Heart left ventricle (tissue), 16 donors: Measurements from ENCODE around the gene POU6F2. TPM values are rescaled to one million over a fixed set of nuclear protein-coding genes. Genes with fewer than 3 reads are reported as not detected.

Experiments used
- ATAC-seq, 4 donors: fragments of 200-7000 bp; cut with Tn5 transposase; one replicate each; pipeline ENCODE4 v1.9.1; 2020 to 2022; ENCODE audit warnings: moderate library complexity in 4 of 4, mild to moderate bottlenecking in 3 of 4, moderate number of reproducible peaks in 1 of 4
- DNase-seq, 5 donors: peaks; one replicate each; pipeline ENCODE4 v3.0.0-alpha.2; 2020
- H3K27ac ChIP-seq, 12 donors: fragments of 200-600 bp; sonication (generic) in 4 of 12; one replicate each; pipeline versions ENCODE4 v1.5.0 to v1.8.0; 2016 to 2022; ENCODE audit warnings: mild to moderate bottlenecking in 2 of 12
- H3K27me3 ChIP-seq, 9 donors: fragments of 200-600 bp; sonication (generic) in 2 of 9; one replicate each; pipeline versions ENCODE4 v1.5.1 to v1.8.0; 2016 to 2022; ENCODE audit warnings: mild to moderate bottlenecking in 3 of 9
- H3K36me3 ChIP-seq, 9 donors: fragments of 200-600 bp; sonication (generic) in 2 of 9; one replicate each; pipeline versions ENCODE4 v1.5.0 to v1.8.0; 2018 to 2022; ENCODE audit warnings: mild to moderate bottlenecking in 2 of 9
- H3K4me1 ChIP-seq, 12 donors: fragments of 200-600 bp; sonication (generic) in 4 of 12; one replicate each; pipeline versions ENCODE4 v1.5.0 to v1.8.0; 2016 to 2022; ENCODE audit warnings: mild to moderate bottlenecking in 3 of 12
- H3K4me3 ChIP-seq, 12 donors: fragments of 200-600 bp; sonication (generic) in 4 of 12; one replicate each; pipeline versions ENCODE4 v1.5.0 to v1.8.0; 2017 to 2022; ENCODE audit warnings: mild to moderate bottlenecking in 9 of 12, moderate library complexity in 4 of 12
- H3K9me3 ChIP-seq, 12 donors: fragments of 200-600 bp; sonication (generic) in 4 of 12; one replicate each; pipeline versions ENCODE4 v1.5.0 to v1.8.0; 2016 to 2022; ENCODE audit warnings: mild to moderate bottlenecking in 1 of 12
- CTCF ChIP-seq, 12 donors: fragments of 200-600 bp; sonication (generic) in 4 of 12; IDR thresholded peaks; one replicate each; pipeline versions ENCODE4 v1.5.0 to v1.8.0; 2018 to 2022; ENCODE audit warnings: antibody characterized with exemption in 12 of 12, mild to moderate bottlenecking in 5 of 12
- POLR2A ChIP-seq, 2 donors: fragments of 450-650 bp; IDR thresholded peaks; one replicate each; pipeline ENCODE4 v1.6.1; 2017; ENCODE audit warnings: antibody characterized with exemption in 2 of 2, mild to moderate bottlenecking in 2 of 2, moderate library complexity in 2 of 2
- WGBS, 4 donors: extraction: QIAGEN DNeasy Blood & Tissue Kit in 2 of 4; methylation state at CpG; one replicate each; pipeline versions ENCODE4 v1.1.5 to v1.1.7; 2013 to 2018; 5-methylcytosine and 5-hydroxymethylcytosine counted together
- intact Hi-C, 10 donors: fragments of 100-400 bp; cut with DNase I; formaldehyde crosslinking; loops; one replicate each; pipeline versions ENCODE4 v1.11.1 to v1.14.2; 2022
- polyA plus RNA-seq, 2 donors: library from polyadenylated mRNA; stranded (reverse); fragments of 200-250 nt; gene quantifications; one replicate each; pipeline ENCODE4 v1.2.3, GENCODE V29; 2013
- total RNA-seq, 9 donors: library from RNA; depleted of rRNA in 2 of 9; stranded (reverse); fragments of >200 nt in 2 of 9; fragmentation: NEBNext Ultra II Directional in 3 of 9; extraction: Animal tissue kit (Norgen Biotek cat#: 25700) in 3 of 9; gene quantifications; one replicate each; pipeline versions ENCODE4 v1.1.0 to v1.2.4, GENCODE V29; 2016 to 2023
- donor health status: ischemic (EF 13 %, LVEDD 7.1; RV severe dilation, severe dysfunction).
- donor health status: healthy with polysubstance abuse.
- donor health status: DM: no; HTN: yes; CAD: no.
- donor health status: DM: no; HTN: no; CAD: no.
- donor health status: ischemic (EF 25% LVEDD 6.9; RV normal size, moderate dysfunction).
- donor health status: ischemic (EF 25% LVEDD 5.7; RV mildly dilated, moderate dysfunction).
- donor health status: healthy.
- donor health status: DM: yes; HTN: yes; CAD: no.
- donor health status: ischemic (EF 35%, LVEDD 5.7; RV mildly dilated, moderate dysfunction).
- donor health status: nonischemic (EF 11% LVEDD 7.7; RV severe dilation, severe dysfunction).
- donor health status: DM: yes; HTN: yes; CAD: no.
- donor health status: PGD.
- donor health status: ischemic (EF 29% LVEDD 5.4; RV normal size, mild dysfunction).
- donor health status: nonischemic (EF 23%, LVEDD 6.1; RV moderate dilation, normal function).

The POU6F2 gene
- total and polyA plus RNA-seq, 11 donors, result 0.03 to 1.2 (median 0.38) TPM; not detected in 2

GRCh38 chr7:39233851-39234529, 256.3 kb downstream of the POU6F2 start:
- Histone ChIP-seq H3K27me3 (peaks cover 0 to 6% (median 0%) of the 10 kb centered on the region in 9 donors), H3K4me1 (no peaks in the 10 kb centered on the region), H3K9me3 (no peaks in the 10 kb centered on the region), H3K4me3 (no peak overlapping the region), H3K27ac (no peak overlapping the region), H3K36me3 (no peaks in the 10 kb centered on the region)
- intact Hi-C loops, result no loop called here
- no peak for ATAC-seq
- WGBS, 4 donors, result 74 to 84% (median 80%) methylated on average over 5 of the region's 5 CpGs
- DNase-seq, result no peak
- TF ChIP-seq CTCF (IDR thresholded peaks at IDR 0.05) (no peak), POLR2A (IDR thresholded peaks at IDR 0.05) (no peak)

GRCh38 chr7:39238234-39238869, 260.6 kb downstream of the POU6F2 start:
- Histone ChIP-seq H3K27me3 (no peaks in the 10 kb centered on the region), H3K27ac (no peak overlapping the region), H3K4me3 (no peak overlapping the region), H3K9me3 (peaks cover 0 to 4% (median 0%) of the 10 kb centered on the region in 12 donors), H3K36me3 (no peaks in the 10 kb centered on the region), H3K4me1 (no peaks in the 10 kb centered on the region)
- no peak for TF ChIP-seq POLR2A (IDR thresholded peaks at IDR 0.05)
- no peak for TF ChIP-seq CTCF (IDR thresholded peaks at IDR 0.05)
- DNase-seq, result no peak
- ATAC-seq, result no peak
- intact Hi-C loops, result no loop called here
- WGBS, 4 donors, result 70 to 84% (median 79%) methylated on average over 12 of the region's 12 CpGs

- DNase-seq, result no peak
- no peaks in the 10 kb centered on the region for H3K4me1 ChIP-seq
- intact Hi-C loops, result no loop called here
- H3K9me3 ChIP-seq, result peaks cover 0 to 4% (median 0%) of the 10 kb centered on the region in 12 donors
- WGBS, 4 donors, result 66 to 89% (median 73%) methylated on average over 3 of the region's 3 CpGs
- H3K36me3 ChIP-seq, result no peaks in the 10 kb centered on the region
- H3K27me3 ChIP-seq, result no peaks in the 10 kb centered on the region
- TF ChIP-seq POLR2A (IDR thresholded peaks at IDR 0.05) (no peak), CTCF (IDR thresholded peaks at IDR 0.05) (no peak)
- no peak overlapping the region for H3K27ac ChIP-seq
- no peak for ATAC-seq
- H3K4me3 ChIP-seq, result no peak overlapping the region
These were observed 263.2 kb downstream of the POU6F2 start for GRCh38 chr7:39240864-39241263.

- intact Hi-C loops, result no loop called here
- no peak overlapping the region for H3K4me3 ChIP-seq
- no peaks in the 10 kb centered on the region for H3K9me3 ChIP-seq
- 83 to 93% (median 87%) methylated on average over 3 of the region's 3 CpGs for WGBS, 4 donors
- DNase-seq (no peak), ATAC-seq (no peak)
- no peak for TF ChIP-seq CTCF (IDR thresholded peaks at IDR 0.05)
- TF ChIP-seq POLR2A (IDR thresholded peaks at IDR 0.05), result no peak
- H3K36me3 ChIP-seq, result no peaks in the 10 kb centered on the region
- peaks cover 0 to 3% (median 0%) of the 10 kb centered on the region in 9 donors for H3K27me3 ChIP-seq
- no peak overlapping the region for H3K27ac ChIP-seq
- H3K4me1 ChIP-seq, result no peaks in the 10 kb centered on the region
These were observed 269.9 kb downstream of the POU6F2 start for GRCh38 chr7:39247576-39247975.
